GM12878 (cell line): ENCODE data around the gene RHOG. TPM values are rescaled to one million over a fixed set of nuclear protein-coding genes. Genes with fewer than 3 reads are reported as not detected.

Experiments used
- ASH2L ChIP-seq: fragments of 300-600, 200-600 bp; sonication (generic); IDR thresholded peaks from 2 replicates; pipeline ENCODE4 v1.6.1; 2017; ENCODE audit warnings: low read depth, mild to moderate bottlenecking, borderline replicate concordance
- EP300 ChIP-seq, 2 experiments: fragments of 150-350 bp in 1 of 2; IDR thresholded peaks; 2 replicates each; pipeline ENCODE4 v1.6.1; 2011 to 2012; ENCODE audit warnings: low read depth in 2 of 2, low read length in 2 of 2, borderline replicate concordance in 1 of 2, improper control_type of control experiment in 1 of 2, inconsistent platforms in 1 of 2; ENCODE audit not compliant: control insufficient read depth in 1 of 2
- ETV6 ChIP-seq, 2 experiments: fragments of 450-650 bp in 1 of 2; IDR thresholded peaks in 1 of 2; conservative IDR thresholded peaks in 1 of 2; 2 replicates each; pipeline ENCODE4 v1.6.1; 2014; ENCODE audit warnings: antibody characterized with exemption in 1 of 2, borderline replicate concordance in 1 of 2, low read depth in 1 of 2, mild to moderate bottlenecking in 1 of 2, moderate library complexity in 1 of 2
- FOXM1 ChIP-seq: IDR thresholded peaks from 2 replicates; pipeline ENCODE4 v1.6.1; 2012; ENCODE audit warnings: low read depth, mild to moderate bottlenecking, inconsistent platforms, low read length, moderate library complexity
- HDAC6 ChIP-seq: fragments of 200-600 bp; sonication (generic); IDR thresholded peaks from one replicate; pipeline ENCODE4 v1.8.0; 2017; ENCODE audit warnings: antibody characterized with exemption; ENCODE audit not compliant: unreplicated experiment
- HDGF ChIP-seq: fragments of 450-650 bp; IDR thresholded peaks from 2 replicates; pipeline ENCODE4 v1.6.1; 2016; ENCODE audit warnings: antibody characterized with exemption
- IKZF1 ChIP-seq: fragments of 450-650 bp; conservative IDR thresholded peaks from 2 replicates; pipeline ENCODE4 v1.6.1; 2017; ENCODE audit warnings: antibody characterized with exemption, mild to moderate bottlenecking
- IRF4 ChIP-seq: IDR thresholded peaks from 2 replicates; pipeline ENCODE4 v1.6.1; 2011; ENCODE audit warnings: low read depth, low read length
- NFXL1 ChIP-seq: fragments of 450-650 bp; IDR thresholded peaks from 2 replicates; pipeline ENCODE4 v1.6.1; 2017; ENCODE audit warnings: antibody characterized with exemption, mild to moderate bottlenecking, borderline replicate concordance
- NR2F1 ChIP-seq: fragments of 450-650 bp; conservative IDR thresholded peaks from 2 replicates; pipeline ENCODE4 v1.6.1; 2017; ENCODE audit warnings: mild to moderate bottlenecking
- SMAD1 ChIP-seq: fragments of 450-650 bp; IDR thresholded peaks from 2 replicates; pipeline ENCODE4 v1.6.1; 2018; ENCODE audit warnings: mild to moderate bottlenecking, low read depth; ENCODE audit not compliant: partially characterized antibody
- SMC3 ChIP-seq: IDR thresholded peaks from 2 replicates; pipeline ENCODE4 v1.6.1; 2011; ENCODE audit warnings: low read length, improper control_type of control experiment, borderline replicate concordance
- ZBED1 ChIP-seq: IDR thresholded peaks from 2 replicates; pipeline ENCODE4 v1.6.1; 2016; ENCODE audit warnings: borderline replicate concordance
- ZNF207 ChIP-seq: fragments of 450-650 bp; IDR thresholded peaks from 2 replicates; pipeline ENCODE4 v1.6.1; 2014; ENCODE audit warnings: antibody characterized with exemption, mild to moderate bottlenecking, borderline replicate concordance
- ZNF384 ChIP-seq: IDR thresholded peaks from 2 replicates; pipeline ENCODE4 v1.6.1; 2012; ENCODE audit warnings: low read depth, mild to moderate bottlenecking, low read length, improper control_type of control experiment, borderline replicate concordance
- polyA plus RNA-seq, 11 experiments: library from polyadenylated mRNA; depleted of rRNA in 4 of 11; unstranded in 6 of 11; stranded (reverse) in 5 of 11; fragments of >200 nt; fragmentation: Nextera tagmentation in 4 of 11; fragmentation: Illumina TruSeq in 1 of 11; extraction: Ambion mirVana in 4 of 11; extraction: Trizol in 1 of 11; gene quantifications; 1 replicate in 1 of 11; 2 replicates in 10 of 11; pipeline versions ENCODE4 v1.2.1 to v1.2.3, GENCODE V29; 2011 to 2016; ENCODE audit warnings: inconsistent platforms in 2 of 11, missing spikeins in 2 of 11, low read depth in 1 of 11
- total RNA-seq, 4 experiments: library from RNA; depleted of rRNA in 3 of 4; stranded (reverse); fragments of >200 nt in 3 of 4; fragmentation: Illumina TruSeq in 1 of 4; extraction: Trizol in 1 of 4; gene quantifications; 2 replicates each; pipeline versions ENCODE4 v1.2.1 to v1.2.3, GENCODE V29; 2013 to 2021
- TF ChIP-seq, protein P1 (sequence below): fragments of 450-650 bp; IDR thresholded peaks from 2 replicates; pipeline ENCODE4 v1.6.1; 2017; ENCODE audit warnings: mild to moderate bottlenecking, moderate library complexity
- TF ChIP-seq, protein P2 (sequence below): IDR thresholded peaks from 2 replicates; pipeline ENCODE4 v1.6.1; 2012; ENCODE audit warnings: mild to moderate bottlenecking, low read depth, low read length
- TF ChIP-seq, protein P3 (sequence below): IDR thresholded peaks from 2 replicates; pipeline ENCODE4 v1.6.1; 2011; ENCODE audit warnings: low read depth, low read length, improper control_type of control experiment, borderline replicate concordance
- TF ChIP-seq, protein P4 (sequence below): fragments of 450-650 bp; formaldehyde crosslinking; IDR thresholded peaks from 2 replicates; pipeline ENCODE4 v1.4.0; 2022; ENCODE audit warnings: mild to moderate bottlenecking, moderate library complexity

Gene RHOG
- total and polyA plus RNA-seq, 10 of the 15 experiments (the other 5 are each of a cell fraction or from before 2014, with no cell fraction given), result 16.0 to 172 (median 94.8) TPM

DNA sequence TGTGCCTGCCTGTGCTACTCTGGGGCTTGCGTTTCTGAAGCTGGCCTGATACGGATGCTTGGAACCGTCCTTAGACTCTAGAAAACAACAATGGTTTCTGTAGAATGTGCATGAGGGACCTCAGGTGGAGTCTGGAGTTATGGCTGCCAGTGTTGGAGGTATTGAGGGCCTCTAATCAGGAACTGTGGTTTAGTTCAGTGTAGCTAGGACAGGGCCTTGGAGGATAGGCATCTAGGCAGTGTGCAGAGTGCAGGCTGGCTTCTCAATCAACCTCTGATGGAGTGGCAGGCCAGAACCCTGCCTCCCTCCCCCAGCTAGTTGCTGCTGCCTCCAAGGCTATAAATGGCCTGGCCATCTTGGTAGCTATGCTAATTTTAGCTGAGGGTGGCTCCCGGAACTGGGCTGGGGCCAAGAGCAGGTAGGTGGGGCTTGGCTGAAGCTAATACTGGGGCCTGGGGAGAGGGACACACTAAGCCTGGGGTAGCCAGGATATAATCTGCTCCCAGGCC is 18.7 kb upstream of the RHOG start (continued):
- TF ChIP-seq, protein P1, sequence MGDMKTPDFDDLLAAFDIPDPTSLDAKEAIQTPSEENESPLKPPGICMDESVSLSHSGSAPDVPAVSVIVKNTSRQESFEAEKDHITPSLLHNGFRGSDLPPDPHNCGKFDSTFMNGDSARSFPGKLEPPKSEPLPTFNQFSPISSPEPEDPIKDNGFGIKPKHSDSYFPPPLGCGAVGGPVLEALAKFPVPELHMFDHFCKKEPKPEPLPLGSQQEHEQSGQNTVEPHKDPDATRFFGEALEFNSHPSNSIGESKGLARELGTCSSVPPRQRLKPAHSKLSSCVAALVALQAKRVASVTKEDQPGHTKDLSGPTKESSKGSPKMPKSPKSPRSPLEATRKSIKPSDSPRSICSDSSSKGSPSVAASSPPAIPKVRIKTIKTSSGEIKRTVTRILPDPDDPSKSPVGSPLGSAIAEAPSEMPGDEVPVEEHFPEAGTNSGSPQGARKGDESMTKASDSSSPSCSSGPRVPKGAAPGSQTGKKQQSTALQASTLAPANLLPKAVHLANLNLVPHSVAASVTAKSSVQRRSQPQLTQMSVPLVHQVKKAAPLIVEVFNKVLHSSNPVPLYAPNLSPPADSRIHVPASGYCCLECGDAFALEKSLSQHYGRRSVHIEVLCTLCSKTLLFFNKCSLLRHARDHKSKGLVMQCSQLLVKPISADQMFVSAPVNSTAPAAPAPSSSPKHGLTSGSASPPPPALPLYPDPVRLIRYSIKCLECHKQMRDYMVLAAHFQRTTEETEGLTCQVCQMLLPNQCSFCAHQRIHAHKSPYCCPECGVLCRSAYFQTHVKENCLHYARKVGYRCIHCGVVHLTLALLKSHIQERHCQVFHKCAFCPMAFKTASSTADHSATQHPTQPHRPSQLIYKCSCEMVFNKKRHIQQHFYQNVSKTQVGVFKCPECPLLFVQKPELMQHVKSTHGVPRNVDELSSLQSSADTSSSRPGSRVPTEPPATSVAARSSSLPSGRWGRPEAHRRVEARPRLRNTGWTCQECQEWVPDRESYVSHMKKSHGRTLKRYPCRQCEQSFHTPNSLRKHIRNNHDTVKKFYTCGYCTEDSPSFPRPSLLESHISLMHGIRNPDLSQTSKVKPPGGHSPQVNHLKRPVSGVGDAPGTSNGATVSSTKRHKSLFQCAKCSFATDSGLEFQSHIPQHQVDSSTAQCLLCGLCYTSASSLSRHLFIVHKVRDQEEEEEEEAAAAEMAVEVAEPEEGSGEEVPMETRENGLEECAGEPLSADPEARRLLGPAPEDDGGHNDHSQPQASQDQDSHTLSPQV, result no peak
- TF ChIP-seq, protein P2, sequence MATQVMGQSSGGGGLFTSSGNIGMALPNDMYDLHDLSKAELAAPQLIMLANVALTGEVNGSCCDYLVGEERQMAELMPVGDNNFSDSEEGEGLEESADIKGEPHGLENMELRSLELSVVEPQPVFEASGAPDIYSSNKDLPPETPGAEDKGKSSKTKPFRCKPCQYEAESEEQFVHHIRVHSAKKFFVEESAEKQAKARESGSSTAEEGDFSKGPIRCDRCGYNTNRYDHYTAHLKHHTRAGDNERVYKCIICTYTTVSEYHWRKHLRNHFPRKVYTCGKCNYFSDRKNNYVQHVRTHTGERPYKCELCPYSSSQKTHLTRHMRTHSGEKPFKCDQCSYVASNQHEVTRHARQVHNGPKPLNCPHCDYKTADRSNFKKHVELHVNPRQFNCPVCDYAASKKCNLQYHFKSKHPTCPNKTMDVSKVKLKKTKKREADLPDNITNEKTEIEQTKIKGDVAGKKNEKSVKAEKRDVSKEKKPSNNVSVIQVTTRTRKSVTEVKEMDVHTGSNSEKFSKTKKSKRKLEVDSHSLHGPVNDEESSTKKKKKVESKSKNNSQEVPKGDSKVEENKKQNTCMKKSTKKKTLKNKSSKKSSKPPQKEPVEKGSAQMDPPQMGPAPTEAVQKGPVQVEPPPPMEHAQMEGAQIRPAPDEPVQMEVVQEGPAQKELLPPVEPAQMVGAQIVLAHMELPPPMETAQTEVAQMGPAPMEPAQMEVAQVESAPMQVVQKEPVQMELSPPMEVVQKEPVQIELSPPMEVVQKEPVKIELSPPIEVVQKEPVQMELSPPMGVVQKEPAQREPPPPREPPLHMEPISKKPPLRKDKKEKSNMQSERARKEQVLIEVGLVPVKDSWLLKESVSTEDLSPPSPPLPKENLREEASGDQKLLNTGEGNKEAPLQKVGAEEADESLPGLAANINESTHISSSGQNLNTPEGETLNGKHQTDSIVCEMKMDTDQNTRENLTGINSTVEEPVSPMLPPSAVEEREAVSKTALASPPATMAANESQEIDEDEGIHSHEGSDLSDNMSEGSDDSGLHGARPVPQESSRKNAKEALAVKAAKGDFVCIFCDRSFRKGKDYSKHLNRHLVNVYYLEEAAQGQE, result no peak
- TF ChIP-seq SMAD1 (no peak), IRF4 (no peak), ETV6 (conservative IDR thresholded peaks at IDR 0.05 in 1 of 2, IDR thresholded peaks at IDR 0.05 in 1 of 2; ENCODE audit: borderline replicate concordance in 1 of 2, low read depth in 1 of 2) (no peak), ZNF384 (no peak), FOXM1 (no peak), EP300 (IDR thresholded peaks at IDR 0.05; ENCODE audit: borderline replicate concordance in 1 of 2, control insufficient read depth in 1 of 2, low read depth in 2 of 2, low read length in 2 of 2) (no peak), IKZF1 (peak; percentile 51), NFXL1 (no peak), NR2F1 (no peak), HDGF (peak; percentile 92), HDAC6 (no peak), ZBED1 (no peak), ZNF207 (no peak), ASH2L (no peak), SMC3 (no peak)
- TF ChIP-seq, protein P3, sequence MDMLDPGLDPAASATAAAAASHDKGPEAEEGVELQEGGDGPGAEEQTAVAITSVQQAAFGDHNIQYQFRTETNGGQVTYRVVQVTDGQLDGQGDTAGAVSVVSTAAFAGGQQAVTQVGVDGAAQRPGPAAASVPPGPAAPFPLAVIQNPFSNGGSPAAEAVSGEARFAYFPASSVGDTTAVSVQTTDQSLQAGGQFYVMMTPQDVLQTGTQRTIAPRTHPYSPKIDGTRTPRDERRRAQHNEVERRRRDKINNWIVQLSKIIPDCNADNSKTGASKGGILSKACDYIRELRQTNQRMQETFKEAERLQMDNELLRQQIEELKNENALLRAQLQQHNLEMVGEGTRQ, result no peak
- TF ChIP-seq, protein P4, sequence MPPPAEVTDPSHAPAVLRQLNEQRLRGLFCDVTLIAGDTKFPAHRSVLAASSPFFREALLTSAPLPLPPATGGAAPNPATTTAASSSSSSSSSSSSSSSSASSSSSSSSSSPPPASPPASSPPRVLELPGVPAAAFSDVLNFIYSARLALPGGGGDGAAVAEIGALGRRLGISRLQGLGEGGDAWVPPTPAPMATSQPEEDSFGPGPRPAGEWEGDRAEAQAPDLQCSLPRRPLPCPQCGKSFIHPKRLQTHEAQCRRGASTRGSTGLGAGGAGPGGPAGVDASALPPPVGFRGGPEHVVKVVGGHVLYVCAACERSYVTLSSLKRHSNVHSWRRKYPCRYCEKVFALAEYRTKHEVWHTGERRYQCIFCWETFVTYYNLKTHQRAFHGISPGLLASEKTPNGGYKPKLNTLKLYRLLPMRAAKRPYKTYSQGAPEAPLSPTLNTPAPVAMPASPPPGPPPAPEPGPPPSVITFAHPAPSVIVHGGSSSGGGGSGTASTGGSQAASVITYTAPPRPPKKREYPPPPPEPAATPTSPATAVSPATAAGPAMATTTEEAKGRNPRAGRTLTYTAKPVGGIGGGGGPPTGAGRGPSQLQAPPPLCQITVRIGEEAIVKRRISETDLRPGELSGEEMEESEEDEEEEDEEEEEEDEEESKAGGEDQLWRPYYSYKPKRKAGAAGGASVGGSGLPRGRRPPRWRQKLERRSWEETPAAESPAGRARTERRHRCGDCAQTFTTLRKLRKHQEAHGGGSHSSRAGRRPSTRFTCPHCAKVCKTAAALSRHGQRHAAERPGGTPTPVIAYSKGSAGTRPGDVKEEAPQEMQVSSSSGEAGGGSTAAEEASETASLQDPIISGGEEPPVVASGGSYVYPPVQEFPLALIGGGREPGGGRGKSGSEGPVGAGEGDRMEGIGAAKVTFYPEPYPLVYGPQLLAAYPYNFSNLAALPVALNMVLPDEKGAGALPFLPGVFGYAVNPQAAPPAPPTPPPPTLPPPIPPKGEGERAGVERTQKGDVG (CRISPR knock-in tag), result no peak
